GM19463 (cell line): ENCODE measurements around the gene CYP46A1.

Source experiments
- ATAC-seq: cut with Tn5 transposase; IDR thresholded peaks from one replicate; pipeline ENCODE4 v1.9.1; 2021; ENCODE audit warnings: mild to moderate bottlenecking, moderate library complexity; ENCODE audit not compliant: unreplicated experiment

CYP46A1 gene

DNA sequence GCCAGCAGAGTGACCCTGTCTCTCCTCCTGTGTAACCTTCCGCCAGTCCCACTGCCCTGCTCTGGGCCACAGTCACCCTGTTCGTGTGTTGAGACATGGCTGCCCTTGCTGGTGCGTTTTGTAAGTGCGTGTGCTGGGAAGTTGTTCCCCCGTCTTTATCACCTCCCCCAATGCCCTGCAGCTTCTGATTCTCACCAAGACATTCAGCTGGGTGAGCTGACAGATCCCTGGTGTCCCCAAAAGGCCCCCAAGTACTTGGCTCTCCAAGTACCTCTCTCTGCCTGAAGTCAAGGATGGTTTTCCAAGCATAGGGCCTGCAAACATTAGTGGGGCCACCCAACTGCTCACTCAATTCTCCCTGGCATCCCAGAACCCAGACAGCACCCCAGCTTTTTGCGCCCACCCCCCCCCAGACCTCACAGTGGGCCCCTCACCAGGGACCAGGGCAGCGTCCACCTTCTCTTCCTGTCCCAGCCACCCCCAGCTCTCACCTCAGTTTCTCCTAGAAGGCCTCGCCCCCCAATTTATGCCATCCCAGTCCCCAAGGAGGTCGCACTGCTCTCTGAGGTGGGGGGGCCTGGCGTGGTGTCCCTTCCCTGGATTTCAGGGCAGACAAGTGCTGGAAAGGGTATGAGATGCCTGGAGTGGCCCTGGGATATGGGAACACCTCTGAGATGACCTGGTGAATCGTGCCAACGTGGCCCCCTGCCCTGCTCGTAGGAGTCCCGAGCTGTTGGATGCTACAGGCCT, 57.3 kb downstream of the CYP46A1 start:
- no peak for ATAC-seq

DNA sequence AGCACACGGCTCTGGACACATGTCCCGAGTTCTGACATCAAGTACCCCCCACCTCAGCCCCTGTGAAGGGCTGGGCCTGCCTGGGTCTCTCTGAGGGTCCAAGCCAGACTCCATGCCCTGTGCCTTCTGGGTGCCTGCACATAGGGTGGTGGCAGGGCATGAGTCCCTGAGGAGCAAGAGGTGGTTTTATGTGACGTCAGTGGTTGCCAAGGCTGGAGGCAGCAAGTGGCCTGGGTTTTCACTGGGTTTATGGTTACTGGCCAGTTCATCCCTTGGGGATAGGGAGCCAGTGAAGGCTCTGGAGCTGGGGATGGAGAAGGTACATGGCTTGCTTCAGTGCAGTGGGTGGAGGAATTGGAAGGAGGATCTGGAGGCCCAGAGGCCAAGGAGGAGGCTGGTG, 58.0 kb downstream of the CYP46A1 start:
- no peak for ATAC-seq

DNA sequence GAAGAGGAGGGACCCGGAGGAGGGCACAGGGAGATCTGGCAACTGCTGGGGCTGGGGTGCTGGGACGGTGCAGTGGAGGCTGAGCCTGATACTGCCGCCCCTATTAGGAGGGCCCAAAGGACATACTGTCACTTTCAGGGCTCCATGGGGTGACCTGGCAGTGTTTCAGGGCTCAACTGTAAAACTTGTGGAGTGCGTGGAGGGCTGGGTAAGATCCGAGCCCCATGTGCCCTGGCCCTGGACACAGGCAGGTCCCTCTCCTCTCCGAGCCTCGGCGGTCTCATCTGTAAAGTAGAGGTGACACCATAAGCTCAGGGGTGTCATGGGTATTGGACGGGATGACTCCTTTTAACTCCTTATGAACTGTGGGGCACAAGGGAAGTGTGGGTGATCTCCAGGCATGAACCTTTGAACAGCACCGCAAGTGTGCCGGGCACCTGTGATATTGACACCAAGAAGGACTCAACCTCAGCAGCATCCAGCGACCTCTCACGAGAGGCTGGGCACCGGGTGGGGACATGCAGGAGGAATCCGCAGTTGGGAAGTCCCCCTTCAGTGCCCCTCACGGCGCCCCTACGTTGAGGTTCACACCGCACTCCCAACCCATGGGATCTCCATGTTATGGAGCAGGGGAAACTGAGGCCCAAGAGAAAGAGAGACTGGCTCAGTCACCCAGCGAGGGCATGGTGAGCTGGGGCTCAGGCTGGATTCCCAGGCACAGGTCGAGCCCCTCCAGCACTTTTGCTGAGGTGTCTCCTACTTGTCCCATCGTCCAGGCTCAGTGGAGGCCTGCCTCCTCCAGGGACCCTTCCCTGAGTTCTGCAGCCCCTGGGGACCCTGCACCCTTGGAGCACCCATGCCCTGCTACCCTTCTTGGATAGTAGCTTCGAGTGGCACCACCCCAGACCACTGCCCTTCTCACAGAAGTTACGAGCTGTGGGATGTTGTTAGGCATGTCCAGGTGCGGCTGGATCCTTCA, 58.7 kb downstream of the CYP46A1 start:
- ATAC-seq: no peak

DNA sequence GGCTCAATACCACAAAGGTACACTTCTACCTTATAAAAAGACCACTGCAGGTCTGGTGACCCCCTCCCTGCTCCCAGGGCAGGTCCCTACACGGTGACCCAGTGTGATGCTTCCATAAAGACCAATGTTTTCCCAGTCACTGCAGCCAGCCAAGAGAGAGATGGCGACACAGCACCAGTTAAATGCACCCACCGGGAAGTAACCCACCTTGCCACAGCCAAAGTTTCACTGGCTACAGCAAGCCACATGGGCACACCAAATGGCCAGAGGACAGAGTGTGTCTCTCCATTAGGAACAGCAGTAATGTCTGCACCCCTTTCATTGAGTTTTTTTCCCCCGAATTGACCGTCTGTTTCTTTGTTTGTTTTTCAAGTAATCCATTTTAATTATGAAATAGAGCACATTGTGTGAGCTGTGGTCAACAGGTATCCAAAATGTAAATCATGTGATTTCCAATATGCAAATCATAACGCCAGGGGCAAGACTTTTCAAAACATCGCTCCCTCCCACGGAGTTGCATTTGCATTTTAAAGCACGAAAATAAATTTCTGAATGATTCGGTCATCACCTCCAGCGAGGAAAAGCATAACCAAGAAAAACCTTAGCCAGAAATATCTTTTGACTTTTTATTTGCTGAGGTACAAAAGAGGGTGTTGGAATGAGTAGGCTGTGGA, 60.2 kb downstream of the CYP46A1 start:
- ATAC-seq: no peak

DNA sequence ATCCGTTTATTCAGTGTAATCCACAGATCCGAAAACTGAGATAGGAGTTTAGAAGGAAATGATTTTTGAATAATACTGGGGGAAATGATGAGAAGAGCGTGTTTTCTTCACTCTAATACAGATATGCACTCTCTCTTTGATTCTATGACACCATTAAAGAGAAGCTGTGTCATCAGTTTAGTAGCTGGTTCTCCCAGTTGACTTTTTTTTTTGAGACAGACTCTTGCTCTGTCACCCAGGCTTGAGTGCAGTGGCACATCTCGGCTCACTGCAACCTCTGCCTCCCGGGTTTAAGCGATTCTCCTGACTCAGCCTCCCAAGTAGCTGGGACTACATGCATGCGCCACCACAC, 60.8 kb downstream of the CYP46A1 start:
- no peak for ATAC-seq

DNA sequence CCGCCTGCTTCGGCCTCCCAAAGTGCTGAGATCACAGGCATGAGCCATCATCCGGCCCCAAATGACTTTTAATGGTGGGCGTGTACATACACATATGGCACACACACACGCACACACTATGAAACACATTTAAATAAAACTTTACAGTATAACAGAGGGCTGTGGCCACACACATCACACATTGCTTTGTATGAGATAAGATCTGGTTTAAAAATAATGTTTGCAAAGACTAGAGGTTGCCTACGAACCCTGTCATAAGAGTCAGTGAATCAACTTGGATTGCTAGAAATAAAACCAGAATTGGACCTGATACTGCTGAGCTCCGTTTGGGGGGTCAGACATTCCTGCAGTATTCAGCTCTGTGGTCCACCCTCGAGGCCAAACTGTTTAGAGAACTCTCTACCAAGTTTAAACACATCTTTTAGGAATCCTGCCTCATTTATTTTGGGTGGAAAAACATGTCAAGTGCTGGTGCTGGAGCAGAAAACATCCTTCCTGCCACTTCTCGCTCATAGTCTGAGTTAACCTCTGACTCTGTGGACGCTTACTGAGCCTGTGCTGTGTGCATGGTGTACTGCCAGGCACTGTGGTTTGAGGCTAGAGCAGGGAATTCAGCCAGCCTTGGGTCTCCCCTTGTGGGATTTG, 61.3 kb downstream of the CYP46A1 start:
- no peak for ATAC-seq

DNA sequence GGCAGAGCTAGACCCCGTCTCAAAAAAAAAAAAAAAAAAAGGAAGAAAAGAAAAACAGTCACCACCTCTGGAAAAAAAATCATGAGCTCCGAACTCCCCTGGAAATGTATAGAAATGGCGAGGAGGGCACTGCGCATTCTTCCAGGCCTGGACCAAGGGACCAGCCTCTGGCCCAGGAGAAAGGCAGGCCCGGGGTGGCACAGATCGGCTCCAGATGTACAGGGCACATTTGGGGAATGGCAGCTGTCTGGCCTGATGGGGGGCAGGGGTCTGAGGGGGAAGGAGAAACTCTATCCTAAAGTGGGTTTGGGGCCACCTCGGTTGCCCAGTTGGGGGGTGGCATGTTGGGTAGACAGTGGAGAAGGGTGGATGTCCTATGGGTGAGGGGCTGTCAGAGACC, 63.1 kb downstream of the CYP46A1 start:
- ATAC-seq: no peak

DNA sequence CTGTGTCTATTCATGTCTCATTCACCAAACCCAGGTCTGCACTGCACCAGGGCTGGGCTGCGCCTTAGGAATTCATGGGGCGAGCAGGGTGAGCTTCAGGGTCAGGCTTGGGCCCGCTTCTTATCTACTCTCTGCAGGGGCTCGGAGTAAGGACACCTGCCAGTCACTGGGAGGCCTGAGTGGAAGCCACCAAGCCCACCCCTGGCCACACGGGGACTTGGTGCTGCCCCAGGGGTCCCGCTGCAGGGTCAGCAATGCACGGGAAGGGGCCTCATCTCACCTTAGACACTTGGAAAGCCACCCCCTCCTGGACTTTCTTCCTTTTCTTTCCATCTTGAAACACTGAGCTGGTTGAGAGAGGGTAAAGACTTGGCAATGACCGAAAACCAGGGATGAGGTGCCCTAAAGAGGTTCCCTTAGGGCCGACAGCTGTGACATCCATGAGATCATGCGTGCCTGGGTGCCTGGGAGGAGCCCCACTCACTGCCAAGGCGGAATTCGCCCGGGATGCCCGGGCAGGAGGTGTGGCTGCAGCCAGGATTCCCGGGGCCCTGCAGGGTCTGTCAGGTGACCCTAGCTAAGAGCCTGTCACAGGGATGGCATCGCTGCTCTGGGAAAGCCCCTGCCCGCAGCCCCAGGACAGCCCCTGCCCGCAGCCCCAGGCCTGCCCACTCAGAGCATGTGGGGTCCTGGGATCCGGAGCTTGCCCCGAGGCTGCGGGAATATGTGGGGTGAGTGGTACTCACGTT, 63.7 kb downstream of the CYP46A1 start:
- ATAC-seq: no peak

DNA sequence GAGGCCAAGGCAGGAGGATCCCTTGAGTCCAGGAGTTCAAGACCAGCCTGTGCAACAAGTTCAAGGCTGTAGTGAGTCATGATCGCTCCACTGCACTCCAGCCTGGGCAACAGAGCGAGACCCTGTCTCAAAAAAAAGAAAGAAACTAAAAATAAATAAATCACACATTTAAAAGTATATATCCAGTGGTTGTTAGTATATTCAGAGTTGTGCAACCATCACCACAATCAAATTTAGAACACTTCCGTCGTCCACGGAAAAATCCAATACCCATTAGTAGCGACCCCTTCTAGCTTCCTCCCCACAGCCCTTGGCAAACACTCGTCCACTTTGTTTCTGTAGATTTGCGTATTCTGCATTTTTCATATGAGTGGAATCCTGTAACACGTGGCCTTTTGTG, 64.4 kb downstream of the CYP46A1 start:
- no peak for ATAC-seq

DNA sequence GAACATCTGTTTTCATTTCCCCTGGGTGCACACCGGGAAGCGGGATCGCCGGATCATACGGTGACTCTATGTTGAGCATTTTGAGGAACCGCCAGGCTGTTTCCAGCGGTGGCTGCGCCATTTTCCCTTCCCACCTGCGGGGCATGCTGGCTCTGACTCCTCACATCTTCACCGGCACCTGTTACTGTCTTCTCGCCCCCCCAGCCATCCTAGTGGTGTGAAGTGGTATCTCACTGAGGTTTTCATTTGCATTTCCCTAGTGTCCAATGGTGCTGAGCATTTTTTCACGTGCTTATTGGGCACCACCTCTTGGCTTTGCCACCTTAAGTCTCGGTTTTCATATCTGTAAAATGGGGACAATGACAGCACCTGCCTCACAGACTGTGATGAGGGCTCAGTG, 65.0 kb downstream of the CYP46A1 start:
- no peak for ATAC-seq

DNA sequence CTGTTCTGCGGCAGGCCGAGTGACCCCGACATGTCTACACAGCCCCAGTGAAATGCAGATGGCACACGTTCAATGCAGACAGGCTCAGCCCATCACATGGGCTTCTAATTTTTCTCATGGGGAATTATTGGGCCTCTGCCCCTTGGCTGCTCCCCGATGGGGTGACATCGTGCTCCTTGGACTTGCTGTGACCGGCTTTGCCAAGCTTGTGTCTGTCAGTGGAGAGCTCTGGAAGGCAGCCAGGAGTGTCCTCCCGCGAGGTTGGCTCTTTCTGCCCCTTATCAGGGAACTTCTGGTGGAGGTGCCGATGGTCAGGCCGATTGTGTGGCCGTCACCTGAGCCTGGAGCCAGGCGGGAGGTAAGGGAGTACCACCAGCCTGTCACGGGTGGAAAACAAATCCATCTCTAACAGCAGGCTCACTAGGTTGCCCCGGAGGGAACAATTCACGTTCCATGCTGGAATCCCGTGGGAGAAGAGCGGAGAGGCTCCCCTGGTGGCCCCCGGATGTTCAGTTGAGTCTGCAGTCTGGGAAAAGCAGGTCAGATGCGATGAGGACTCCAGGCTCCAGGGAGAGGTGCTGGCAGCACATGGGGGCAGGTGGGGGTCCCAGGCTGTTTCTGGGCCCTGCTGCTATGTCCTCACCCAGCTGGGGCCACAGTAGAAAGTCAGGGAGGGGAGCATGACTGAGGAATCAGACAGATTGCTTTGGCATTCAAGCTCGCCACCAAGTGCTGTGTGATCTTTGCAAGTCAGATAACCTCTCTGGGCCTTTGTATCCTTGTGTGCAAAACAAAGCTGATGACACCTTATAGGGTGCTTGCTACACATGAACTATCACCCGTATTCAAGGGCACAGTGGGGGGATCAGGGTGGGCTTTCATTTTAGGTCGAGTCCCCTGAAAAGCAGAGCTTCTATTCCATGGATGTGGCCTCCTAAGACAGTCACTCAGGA, 65.9 kb downstream of the CYP46A1 start:
- no peak for ATAC-seq

DNA sequence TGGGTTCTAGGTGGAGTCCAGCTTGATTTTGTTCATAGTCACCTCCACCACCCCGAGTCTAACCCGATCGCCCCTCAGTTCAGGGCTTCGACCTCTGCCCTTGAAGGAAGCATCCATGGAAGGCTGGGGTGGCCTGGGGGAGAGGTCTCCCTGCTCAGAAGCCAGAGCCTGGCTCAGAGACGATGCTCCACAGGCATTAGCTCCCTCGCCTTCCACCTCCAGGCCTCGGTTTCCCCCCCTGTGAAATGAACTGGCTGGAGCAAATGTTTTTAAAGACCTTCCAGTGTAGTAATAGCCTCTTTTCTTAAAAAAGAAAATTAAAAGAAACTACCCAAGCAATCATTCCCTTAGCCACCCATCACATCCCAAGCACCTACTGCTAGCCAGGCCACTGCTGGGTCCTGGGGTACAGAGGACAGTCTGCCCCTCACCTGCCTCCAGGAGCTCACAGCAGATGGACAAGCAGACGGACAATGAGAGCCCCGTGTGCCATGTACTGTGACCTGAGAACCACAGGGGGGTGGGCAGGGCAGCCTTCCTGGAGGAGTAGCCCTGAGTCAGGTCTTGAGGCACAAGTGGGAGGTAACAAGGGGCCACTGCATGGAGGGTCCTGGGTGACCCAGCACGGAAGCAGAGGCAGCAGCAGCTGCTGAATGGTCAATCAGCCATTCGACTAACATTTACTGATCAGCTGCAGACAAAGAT, 66.8 kb downstream of the CYP46A1 start:
- ATAC-seq: no peak

DNA sequence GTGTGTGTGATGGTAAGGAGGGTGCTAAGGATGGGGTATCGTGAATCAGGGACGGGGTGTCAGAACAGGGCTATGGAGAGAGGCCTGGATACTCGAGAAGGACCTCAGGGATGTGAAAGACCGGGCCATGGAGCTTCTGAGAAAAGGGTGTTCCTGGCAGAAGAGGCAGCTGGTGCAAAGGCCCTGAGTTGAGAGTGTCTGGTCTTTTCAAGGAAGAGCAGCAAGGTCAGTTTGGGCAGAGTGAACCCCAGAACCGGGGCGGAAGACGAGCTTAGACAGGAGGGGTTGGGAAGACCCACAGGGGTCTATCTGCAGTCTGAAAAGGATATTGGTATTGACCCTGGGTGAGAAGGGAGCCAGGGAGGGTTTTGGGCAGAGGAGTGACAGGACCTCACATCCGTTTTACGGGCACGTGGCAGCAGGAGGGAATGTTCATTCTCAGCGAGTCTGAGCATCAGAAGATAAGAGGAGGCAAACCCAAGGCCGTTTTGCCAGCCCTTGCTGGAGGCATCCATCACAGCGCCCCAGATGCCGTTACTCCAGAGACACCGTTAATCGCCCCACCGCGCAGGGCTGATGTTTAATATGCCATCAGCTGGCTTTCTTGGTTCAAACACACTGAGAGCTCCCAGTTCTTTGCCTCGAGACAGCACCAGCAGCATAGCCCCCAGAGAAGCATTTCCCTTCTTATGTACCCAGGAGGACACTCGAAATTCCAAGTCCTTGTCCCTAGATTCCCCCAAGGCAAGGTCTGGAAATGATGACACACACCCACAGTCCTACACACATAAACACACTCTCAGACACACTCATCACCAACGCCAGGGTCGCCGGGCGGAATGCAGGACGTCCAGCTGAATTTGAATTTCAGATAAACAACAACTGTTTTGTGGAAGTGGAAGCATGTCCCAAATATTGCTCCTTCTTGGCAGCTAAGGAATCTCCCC, 67.7 kb downstream of the CYP46A1 start:
- ATAC-seq: no peak

DNA sequence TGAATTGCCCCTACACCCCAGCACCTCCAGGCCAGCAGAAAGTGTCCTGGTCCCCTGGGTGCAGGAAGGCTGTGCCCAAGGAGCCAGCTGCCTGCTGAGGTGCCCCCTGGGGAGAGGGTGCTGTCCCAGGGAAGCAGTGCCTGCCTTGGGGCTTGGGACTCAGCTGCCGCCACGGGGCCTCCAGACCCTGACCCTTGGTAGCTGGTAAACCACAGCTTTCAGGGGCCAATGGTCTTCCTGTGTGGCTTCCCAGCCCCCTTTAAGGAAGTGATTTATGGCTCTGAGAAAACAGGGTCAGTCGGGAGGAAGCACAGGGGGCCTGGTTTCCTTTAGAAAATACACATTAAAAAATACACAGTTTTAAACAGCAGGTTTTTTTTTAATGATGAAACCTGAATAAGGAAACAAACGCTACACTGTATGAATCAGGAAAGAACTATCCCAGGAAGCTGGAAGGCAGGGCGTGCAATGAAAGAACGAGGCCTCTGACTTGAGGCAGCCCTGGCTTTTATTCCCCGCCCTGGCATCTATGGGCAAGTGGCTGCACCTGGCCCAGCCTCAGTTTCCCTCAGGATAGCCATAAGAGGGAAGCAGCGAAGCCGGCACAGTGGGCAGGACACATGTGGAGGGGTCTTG, 68.5 kb downstream of the CYP46A1 start:
- no peak for ATAC-seq

DNA sequence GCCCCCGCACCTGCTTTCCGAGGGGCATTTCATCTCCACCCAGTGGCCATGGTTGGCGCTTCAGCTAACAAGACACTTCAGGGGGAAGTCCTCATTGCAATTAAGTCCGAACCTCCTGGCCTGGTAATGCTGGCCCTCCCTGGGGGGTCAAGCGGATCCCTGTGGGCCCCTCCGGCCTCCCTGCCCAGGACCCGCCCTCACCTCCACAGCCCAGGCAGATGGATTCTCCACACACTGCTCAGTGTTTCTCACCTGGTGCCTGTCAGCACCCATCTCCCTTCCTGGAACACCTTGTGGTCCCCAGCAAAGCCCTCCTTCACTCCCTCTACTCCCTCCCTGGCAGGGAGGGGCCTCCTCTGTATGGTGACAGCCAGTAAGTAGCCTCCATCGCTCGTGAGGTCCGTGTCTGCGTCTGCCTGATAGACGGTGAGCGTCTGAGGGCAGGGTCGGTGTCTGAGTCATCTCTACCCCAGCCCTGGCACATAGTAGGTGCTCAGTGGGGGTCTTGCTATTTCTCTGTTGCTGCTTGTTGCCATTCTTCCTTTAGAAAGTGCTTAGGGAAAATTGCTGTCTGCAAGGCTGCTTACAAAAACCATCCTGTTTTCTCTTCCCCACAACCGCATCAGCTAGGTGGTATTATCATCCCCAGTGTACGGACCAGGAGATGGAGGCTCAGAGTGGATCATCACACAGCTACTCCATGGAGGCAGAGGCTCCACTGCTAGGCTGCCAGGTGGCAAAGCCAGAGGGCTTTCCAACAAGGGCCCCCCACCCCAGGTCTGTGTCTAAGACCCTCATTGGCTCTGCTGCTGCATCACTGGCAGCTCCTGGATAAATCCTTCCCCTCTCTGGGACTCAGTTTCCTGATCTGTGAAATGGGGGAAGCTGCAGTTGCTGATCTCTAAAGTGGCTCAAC, 69.4 kb downstream of the CYP46A1 start:
- no peak for ATAC-seq
